SK-N-SH (cell line): ENCODE data around the gene ELMO1. TPM values are rescaled to one million over a fixed set of nuclear protein-coding genes. Genes with fewer than 3 reads are reported as not detected.

ENCODE experiments used
- CTCF ChIP-seq: fragments of 200-600 bp; sonication (generic); IDR thresholded peaks from 2 replicates; pipeline ENCODE4 v1.6.1; 2017; ENCODE audit warnings: antibody characterized with exemption, mild to moderate bottlenecking, moderate library complexity
- FOSL2 ChIP-seq: IDR thresholded peaks from 2 replicates; pipeline ENCODE4 v1.4.0; 2012; ENCODE audit warnings: low read depth, mild to moderate bottlenecking, moderate library complexity, borderline replicate concordance
- FOXJ3 ChIP-seq: sonication (generic); formaldehyde crosslinking; IDR thresholded peaks from 2 replicates; pipeline ENCODE4 v1.5.1; 2020; ENCODE audit warnings: mild to moderate bottlenecking, missing genetic modification reagents
- FOXM1 ChIP-seq: IDR thresholded peaks from 2 replicates; pipeline ENCODE4 v1.4.0; 2012; ENCODE audit warnings: low read depth, mild to moderate bottlenecking
- GABPA ChIP-seq: IDR thresholded peaks from 2 replicates; pipeline ENCODE4 v1.4.0; 2012; ENCODE audit warnings: low read depth, mild to moderate bottlenecking
- GATA2 ChIP-seq: sonication (generic); formaldehyde crosslinking; IDR thresholded peaks from 2 replicates; pipeline ENCODE4 v1.5.0; 2020; ENCODE audit warnings: mild to moderate bottlenecking, missing genetic modification reagents
- IRF3 ChIP-seq: fragments of 150-350 bp; IDR thresholded peaks from 2 replicates; pipeline ENCODE4 v1.6.1; 2016; ENCODE audit warnings: mild to moderate bottlenecking, low read depth, low read length
- JUND ChIP-seq: IDR thresholded peaks from 2 replicates; pipeline ENCODE4 v1.4.0; 2012
- MXI1 ChIP-seq: IDR thresholded peaks from 2 replicates; pipeline ENCODE4 v1.6.1; 2012; ENCODE audit warnings: mild to moderate bottlenecking, low read depth, low read length, improper control_type of control experiment
- NFIC ChIP-seq: IDR thresholded peaks from 2 replicates; pipeline ENCODE4 v1.4.0; 2012; ENCODE audit warnings: borderline replicate concordance
- NRF1 ChIP-seq: IDR thresholded peaks from 2 replicates; pipeline ENCODE4 v1.6.1; 2012; ENCODE audit warnings: low read depth, mild to moderate bottlenecking, low read length
- PBX3 ChIP-seq: IDR thresholded peaks from 2 replicates; pipeline ENCODE4; 2012
- POLR2AphosphoS5 ChIP-seq: IDR thresholded peaks from 2 replicates; pipeline ENCODE4 v1.6.1; 2012; ENCODE audit warnings: low read depth, low read length
- RFX5 ChIP-seq: IDR thresholded peaks from 2 replicates; pipeline ENCODE4 v1.6.1; 2012; ENCODE audit warnings: mild to moderate bottlenecking, improper control_type of control experiment, low read length
- RXRA ChIP-seq: IDR thresholded peaks from 2 replicates; pipeline ENCODE4 v1.4.0; 2012; ENCODE audit warnings: low read depth, mild to moderate bottlenecking, borderline replicate concordance
- SMC3 ChIP-seq: IDR thresholded peaks from 2 replicates; pipeline ENCODE4 v1.6.1; 2012; ENCODE audit warnings: low read depth, low read length, improper control_type of control experiment
- TCF12 ChIP-seq: IDR thresholded peaks from 2 replicates; pipeline ENCODE4 v1.4.0; 2012
- TEAD4 ChIP-seq: IDR thresholded peaks from 2 replicates; pipeline ENCODE4 v1.4.0; 2012; ENCODE audit warnings: mild to moderate bottlenecking, borderline replicate concordance; ENCODE audit not compliant: insufficient read depth
- USF1 ChIP-seq: IDR thresholded peaks from 2 replicates; pipeline ENCODE4 v1.4.0; 2012; ENCODE audit warnings: low read depth, borderline replicate concordance
- USF2 ChIP-seq: fragments of 150-350 bp; IDR thresholded peaks from 2 replicates; pipeline ENCODE4 v1.6.1; 2017; ENCODE audit warnings: antibody characterized with exemption, low read length, low read depth, borderline replicate concordance
- YY1 ChIP-seq: IDR thresholded peaks from 2 replicates; pipeline ENCODE4 v1.4.0; 2012; ENCODE audit warnings: low read depth, mild to moderate bottlenecking
- ZBTB33 ChIP-seq: IDR thresholded peaks from 2 replicates; pipeline ENCODE4 v1.4.0; 2012; ENCODE audit warnings: low read depth, borderline replicate concordance
- polyA plus RNA-seq, 3 experiments: library from polyadenylated mRNA; depleted of rRNA; stranded (reverse); fragments of >200 nt; gene quantifications; 2 replicates each; pipeline ENCODE4 v1.2.3, GENCODE V29; 2012

The ELMO1 gene
- polyA plus RNA-seq, 1 of the 3 experiments (the other 2 are of a cell fraction): 0.64 TPM

- TF ChIP-seq FOXM1: no peak
- TF ChIP-seq USF1: no peak
- TF ChIP-seq RXRA: no peak
- TF ChIP-seq PBX3: no peak
- TF ChIP-seq TCF12: no peak; the same call in 1 of the 2 replicates
- no peak for TF ChIP-seq YY1
- no peak for TF ChIP-seq ZBTB33
- TF ChIP-seq POLR2AphosphoS5: no peak
- 0 out of 2 replicates have a peak, but pooled peaks have one; percentile 7 for TF ChIP-seq NFIC
- TF ChIP-seq RFX5: no peak
- TF ChIP-seq GATA2 (CRISPR knock-in tag): no peak
- peak; percentile 63; the same call in 1 of the 2 replicates for TF ChIP-seq MXI1
- TF ChIP-seq TEAD4: no peak
- TF ChIP-seq USF2: no peak
- no peak for TF ChIP-seq NRF1
- peak; percentile 96 for TF ChIP-seq CTCF
- TF ChIP-seq GABPA: no peak
- TF ChIP-seq IRF3: no peak
- 0 out of 2 replicates have a peak, but pooled peaks have one; percentile 9 for TF ChIP-seq FOXJ3 (CRISPR knock-in tag)
- no peak for TF ChIP-seq FOSL2
- no peak for TF ChIP-seq JUND
- peak; percentile 91 for TF ChIP-seq SMC3
These were observed 481.3 kb downstream of the ELMO1 start (continued) for GRCh38 chr7:36967387-36967786.
